Forelimb muscle (tissue), 1 donor: ENCODE results near the gene CLPTM1L. TPM values are rescaled to one million over a fixed set of nuclear protein-coding genes. Genes with fewer than 3 reads are reported as not detected.
"Not testable (repeated sequence)": the region's sequence is repeated elsewhere in the genome, so short reads cannot be mapped to it uniquely, and the experiment has no call there.

Experiments used
- DNase-seq: peaks from one replicate; pipeline ENCODE4 v3.0.0-alpha.2; 2013; ENCODE audit warnings: low read depth
- polyA plus RNA-seq: library from polyadenylated mRNA; unstranded; fragments of 120-200 nt; gene quantifications from one replicate; pipeline ENCODE4 v1.2.1, GENCODE V29; 2013; ENCODE audit not compliant: insufficient read length

Gene CLPTM1L
- polyA plus RNA-seq, 1 donor = 45.5 TPM

- no peak for DNase-seq
These were observed 36.7 kb upstream of the CLPTM1L start for GRCh38 chr5:1381370-1382247.

GRCh38 chr5:1380910-1381309 is 36.0 kb upstream of the CLPTM1L start:
- DNase-seq = no peak

GRCh38 chr5:1380011-1380817 is 35.3 kb upstream of the CLPTM1L start:
- DNase-seq = no peak

DNA sequence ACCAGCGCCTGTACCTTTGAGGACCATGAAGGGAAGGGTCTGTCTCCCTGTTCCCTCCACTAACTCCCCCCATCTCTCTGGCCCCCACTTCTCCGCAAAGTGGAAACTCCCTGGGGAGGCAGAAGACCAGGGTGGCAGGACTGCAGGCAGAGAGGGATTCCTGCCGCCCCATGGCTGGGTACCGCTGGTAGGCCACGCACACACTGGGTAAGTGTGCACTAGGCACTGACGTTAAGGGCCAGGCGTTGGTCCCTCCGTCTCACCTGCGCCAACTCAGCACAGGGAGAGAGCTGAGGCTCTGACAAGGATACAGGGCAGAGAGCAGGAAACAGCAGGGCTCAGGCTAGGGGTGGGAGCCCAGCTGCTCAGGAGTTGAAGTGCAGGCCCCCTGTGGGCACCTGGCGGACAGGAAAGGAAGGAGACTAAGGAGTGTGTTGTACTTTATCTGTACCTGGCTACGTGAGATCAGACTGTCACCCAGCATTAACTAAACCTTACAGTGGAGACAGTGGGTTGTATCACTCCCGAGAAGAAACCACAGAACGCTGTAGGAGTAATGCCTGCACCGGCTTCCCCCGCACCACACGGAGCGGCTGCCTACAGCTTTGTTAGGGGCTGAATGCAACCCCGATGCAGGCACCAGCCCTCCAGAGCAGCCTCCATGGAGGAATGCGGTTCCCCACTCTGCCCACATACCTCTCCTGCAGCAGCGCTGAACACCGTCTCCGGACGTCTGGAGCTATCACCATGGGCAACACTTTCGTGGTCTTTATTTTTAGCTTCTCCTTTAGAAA is 34.2 kb upstream of the CLPTM1L start:
- no peak for DNase-seq

DNA sequence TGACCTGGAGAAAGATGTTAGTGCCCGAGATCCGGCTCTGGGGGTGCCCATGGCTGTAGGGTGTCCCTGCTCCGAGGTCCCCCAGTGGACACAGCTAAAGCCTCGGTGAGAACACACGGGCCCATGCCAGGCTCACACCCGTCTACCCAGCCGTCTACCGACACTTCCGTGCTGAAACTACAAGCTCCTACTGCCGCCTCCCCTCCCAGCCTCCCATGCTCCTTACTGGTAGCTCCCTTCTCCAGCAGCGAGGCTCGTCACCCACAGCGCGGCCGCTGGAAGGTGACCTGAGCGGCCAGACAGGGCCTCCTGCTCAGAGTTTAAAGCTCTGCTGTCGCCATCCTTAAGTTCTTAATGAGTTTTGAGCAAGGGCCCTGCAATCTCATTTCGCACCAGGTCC is 33.2 kb upstream of the CLPTM1L start:
- no peak for DNase-seq

DNA sequence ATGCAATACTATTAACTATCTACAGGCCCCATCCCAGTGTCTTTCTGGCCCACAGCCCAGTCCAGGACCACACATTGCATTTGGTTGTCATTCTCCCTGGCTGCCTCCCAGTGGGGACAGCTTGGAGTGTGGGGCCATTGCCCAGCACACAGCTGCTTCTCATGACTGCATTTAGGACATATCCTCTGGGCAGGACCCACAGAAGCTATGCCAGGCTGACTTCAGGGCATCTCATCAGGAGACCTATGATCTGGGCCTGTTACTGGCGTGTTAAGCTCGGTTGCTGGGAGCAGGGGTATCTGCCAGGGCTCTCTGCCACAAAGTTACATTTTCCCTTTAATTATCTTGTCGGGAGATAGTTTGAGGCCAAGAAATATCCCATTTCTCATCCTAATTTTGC is 32.1 kb upstream of the CLPTM1L start:
- DNase-seq = no peak

DNA sequence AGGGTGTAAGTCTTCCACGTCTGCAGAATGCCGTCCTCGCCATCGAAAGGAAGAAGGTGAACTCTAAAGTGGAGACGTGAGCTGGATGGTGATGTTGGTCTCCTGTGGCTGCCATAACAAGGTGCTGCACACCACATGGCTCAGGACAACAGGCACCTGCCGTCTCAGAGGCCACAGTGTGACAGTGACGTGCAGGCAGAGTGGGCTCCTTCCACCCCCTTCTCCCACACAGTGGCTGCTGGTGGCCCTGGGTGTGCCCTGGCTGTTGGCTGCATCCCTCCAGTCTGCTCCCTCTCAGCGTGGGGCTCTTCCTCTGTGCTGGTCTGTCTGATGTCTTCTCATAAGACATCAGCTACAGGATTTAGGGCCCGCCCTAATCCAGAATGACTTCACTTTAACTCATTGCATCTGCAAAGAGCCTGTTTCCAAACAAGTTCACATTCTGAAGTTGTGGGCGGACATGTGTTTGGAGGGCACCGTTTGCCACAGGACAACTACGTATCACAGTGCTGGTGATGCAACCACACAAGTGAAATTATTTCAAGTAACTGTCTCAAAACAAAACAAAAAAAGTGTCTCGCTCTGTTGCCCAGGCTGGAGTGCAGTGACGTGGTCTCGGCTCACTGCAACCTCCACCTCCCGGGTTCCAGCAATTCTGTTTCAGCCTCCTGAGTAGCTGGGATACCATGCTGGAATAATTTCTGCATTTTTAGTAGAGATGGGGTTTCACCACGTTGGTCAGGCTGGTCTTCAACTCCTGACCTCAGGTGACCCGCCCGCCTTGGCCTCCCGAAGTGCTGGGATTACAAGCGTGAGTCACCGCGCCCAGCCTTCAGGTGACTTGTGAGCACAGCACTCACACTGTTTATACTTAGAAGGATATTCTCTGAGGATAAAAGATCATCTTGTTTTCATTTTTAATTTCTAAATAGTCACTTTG is 31.2 kb upstream of the CLPTM1L start:
- no peak for DNase-seq

GRCh38 chr5:1374679-1375055 is 29.8 kb upstream of the CLPTM1L start:
- DNase-seq = no peak

DNA sequence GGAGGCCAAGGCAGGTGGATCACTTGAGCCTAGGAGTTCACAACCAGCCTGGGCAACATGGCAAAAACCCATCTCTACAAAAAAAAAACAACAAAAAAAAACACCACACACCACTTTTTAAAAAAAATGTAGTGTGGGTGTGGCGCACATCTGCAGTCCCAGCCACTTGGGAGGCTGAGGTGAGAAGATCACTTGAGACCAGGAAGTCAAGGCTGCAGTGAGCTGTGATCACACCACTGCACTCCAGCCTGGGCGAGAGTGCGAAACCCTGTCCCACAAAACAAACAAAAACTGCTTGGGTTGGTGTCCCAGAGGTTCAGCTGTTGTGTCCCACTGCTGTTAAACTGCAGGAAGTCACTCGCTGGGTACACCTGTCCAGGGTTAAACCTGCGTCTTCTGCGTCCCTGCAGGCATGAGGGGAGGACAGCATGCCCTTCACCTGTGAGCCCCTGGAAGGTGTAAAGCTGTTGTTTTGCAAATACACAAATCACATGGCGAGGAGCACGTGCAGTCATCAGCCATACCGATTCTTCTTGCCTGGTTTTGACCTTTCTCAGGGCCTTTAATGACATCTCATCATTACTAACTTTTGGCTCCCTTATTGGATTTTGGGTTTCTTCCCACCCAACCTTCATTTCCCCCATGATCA is 29.3 kb upstream of the CLPTM1L start:
- no peak for DNase-seq

- not testable (repeated sequence) for DNase-seq
These were observed 27.1 kb upstream of the CLPTM1L start for GRCh38 chr5:1371972-1372342.

DNA sequence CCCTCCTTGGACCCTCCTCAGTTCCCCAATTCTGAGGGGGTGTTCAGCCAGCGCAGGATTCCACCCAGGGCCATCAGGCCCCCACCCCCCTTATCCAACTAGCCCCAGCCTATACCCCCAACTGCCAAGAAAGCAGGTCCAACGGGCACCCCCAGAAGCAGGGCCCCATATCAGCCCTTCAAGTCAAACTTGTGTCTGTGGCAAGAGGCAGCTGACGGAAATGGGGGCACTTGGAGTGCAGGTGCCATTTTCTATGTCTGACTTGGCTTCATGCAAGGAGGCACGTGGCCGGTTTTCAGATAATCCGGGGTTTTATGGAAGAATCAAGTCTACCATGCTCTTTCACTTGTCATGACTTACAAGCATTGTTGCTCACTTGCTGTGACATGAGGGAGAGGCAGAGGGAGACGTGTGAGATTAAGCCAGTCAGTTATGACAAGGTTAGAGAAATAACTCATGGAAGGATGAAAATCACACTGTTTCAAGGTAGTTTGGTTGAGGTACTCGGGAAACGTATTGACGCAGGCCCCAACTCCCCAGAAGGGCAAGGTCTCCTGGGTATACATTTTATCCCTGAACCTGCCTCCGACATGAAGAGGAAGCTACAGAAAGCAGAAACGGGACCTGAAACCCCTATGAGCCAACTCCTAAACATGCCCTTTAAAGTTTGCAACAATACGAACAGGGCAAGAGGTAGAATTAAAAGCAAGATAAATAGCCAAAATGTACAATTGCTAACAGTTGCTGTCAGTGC is 26.5 kb upstream of the CLPTM1L start:
- no peak for DNase-seq

DNA sequence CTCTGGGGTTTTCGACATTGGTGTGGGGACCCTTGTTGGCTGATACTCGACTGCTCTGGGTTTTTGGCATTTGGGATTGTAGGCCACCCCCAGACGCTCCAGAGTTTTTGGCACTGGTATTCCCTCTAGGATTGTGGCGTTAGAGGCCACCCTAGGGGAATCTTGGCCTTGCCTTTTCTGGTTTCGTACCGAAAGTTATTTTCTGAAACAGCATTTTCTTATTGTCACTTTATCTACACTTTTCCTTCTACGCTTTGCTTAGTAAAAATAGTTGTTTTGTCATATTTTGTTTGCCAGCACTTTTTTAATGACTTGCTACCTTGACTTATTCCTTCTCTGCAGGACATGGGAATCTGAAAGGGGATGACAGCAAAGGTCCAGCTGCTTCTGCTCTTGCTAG is 25.1 kb upstream of the CLPTM1L start:
- no peak for DNase-seq

DNA sequence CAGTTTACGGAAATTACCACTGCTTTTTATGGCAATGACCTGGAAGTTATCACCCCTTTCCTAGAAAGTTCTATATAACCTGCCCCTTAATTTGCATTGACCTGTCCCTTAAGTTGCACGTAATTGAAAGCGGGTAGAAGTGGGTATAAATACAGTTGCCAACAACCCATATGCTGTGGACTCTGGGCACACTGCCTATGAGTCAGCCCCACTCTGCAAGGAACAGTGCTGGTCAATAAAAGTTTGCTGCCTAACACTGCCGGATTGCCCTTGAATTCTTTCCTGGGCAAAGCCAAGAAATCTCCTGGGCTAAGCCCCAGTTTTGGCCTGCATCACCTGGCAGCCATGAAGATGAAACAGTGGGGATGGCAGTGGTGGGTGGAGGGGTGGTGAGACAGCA is 23.9 kb upstream of the CLPTM1L start:
- no peak for DNase-seq

DNA sequence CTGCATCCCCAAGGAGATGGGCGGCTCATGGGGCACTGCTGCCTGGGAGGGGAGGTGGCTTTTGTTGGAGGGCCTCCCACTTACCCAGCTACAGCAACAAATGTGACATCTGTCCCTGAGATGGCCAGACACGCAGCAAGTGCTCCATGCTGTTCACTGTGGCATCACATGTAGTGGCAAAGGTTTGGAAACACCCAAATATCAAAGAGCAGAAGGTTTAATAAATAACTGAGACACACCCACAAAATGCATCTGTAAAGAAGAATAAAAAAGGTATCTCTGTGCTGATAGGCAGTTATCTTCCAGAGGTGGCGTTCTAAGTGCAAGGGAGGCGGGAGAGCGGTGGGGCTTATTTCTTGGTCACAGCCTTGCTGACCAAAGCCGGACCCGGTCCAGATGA is 23.3 kb upstream of the CLPTM1L start:
- DNase-seq = no peak

GRCh38 chr5:1367149-1367548 is 22.2 kb upstream of the CLPTM1L start:
- DNase-seq = no peak

- no peak for DNase-seq
These were observed 21.6 kb upstream of the CLPTM1L start for GRCh38 chr5:1366514-1366913.

DNA sequence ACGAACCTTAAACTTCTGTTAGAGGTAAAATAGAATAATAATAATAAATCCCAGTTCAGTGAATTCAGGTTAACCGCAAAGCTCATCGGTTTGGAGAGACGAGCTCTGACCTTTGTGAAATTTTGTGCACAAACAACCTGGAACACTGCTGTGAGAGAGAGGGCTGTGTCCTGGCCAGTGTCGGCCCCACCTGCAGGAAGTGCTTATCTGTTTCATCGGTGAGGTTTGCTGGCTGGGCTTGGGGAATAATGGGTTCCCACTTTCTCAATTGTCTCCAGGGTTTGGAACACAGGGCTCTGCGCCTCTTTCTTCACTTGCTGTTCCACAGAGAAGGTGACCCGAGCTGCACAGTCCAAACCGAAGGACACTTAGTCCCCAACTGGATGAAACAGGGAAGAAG is 19.3 kb upstream of the CLPTM1L start:
- DNase-seq = no peak

GRCh38 chr5:1363581-1363980 is 18.7 kb upstream of the CLPTM1L start:
- DNase-seq = no peak

DNA sequence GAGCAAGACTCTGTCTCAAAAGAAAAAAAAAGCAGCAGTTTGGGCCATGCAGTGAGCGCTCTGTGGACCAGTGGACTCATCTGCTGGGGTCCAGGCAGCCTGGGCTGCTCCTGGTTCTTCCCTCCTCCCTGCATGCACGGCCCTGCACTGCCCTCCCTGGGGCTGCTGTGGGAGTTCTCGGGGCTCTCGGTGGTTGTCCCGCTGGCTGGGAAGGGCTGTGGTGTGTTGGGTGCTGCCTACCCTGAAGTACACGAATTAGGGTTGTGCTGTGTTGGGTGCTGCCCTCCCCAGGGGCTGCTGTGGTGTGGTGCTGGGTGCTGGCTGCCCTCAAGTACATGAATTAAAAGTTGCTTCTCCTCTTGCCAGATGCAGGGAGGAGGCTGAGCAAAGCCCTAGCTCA is 18.3 kb upstream of the CLPTM1L start:
- no peak for DNase-seq
